Measurements from ENCODE around the gene JOSD1. TPM values are rescaled to one million over a fixed set of nuclear protein-coding genes. Genes with fewer than 3 reads are reported as not detected.

Gene JOSD1
- total and polyA plus RNA-seq, 5 experiments from 2014 or later: 6.7 to 52.6 (median 8.2) TPM

GRCh38 chr22:38709306-38709705 is 8.6 kb upstream of the JOSD1 start:
- Mint-ChIP-seq H3K9me3 (no peaks in the 10 kb centered on the region), H3K4me1 (peaks cover 41 to 83% (median 82%) of the 10 kb centered on the region in 4 donors), H3K4me3 (peak overlapping the region in 8 of 10 donors; percentile 32 to 67 (median 56)), H3K27me3 (no peaks in the 10 kb centered on the region), H3K36me3 (peaks cover 0 to 25% (median 0%) of the 10 kb centered on the region in 3 donors), H3K27ac (peak overlapping the region in 5 of 10 donors; percentile 18 to 64 (median 60))
- DNase-seq (no peak), ATAC-seq (no peak)
- POLR2A ChIA-PET: interaction anchor here (0.5 to 3.1 kb wide), 6 partner anchors 10 to 43 kb away, joined by 3 to 12 read pairs (median 6); partner anchors contain the start of gene TOMM22

GRCh38 chr22:38707984-38708383 is 7.2 kb upstream of the JOSD1 start:
- ATAC-seq (no peak), DNase-seq (no peak)
- H3K27ac Mint-ChIP-seq: peak overlapping the region in 7 of 10 donors; percentile 7 to 88 (median 68)
- H3K27me3 Mint-ChIP-seq: no peaks in the 10 kb centered on the region
- no peaks in the 10 kb centered on the region for H3K9me3 Mint-ChIP-seq
- peaks cover 0 to 25% (median 0%) of the 10 kb centered on the region in 3 donors for H3K36me3 Mint-ChIP-seq
- H3K4me3 Mint-ChIP-seq: peak overlapping the region; percentile 4 to 95 (median 89)
- peaks cover 35 to 76% (median 72%) of the 10 kb centered on the region in 4 donors for H3K4me1 Mint-ChIP-seq
- POLR2A ChIA-PET: interaction anchor here (0.6 to 3.8 kb wide), 8 partner anchors 26 to 58 kb away, joined by 3 to 60 read pairs (median 6); partner anchors contain the start of gene TOMM22

- peak overlapping the region; percentile 85 to 95 (median 90) for H3K4me3 Mint-ChIP-seq
- H3K27ac Mint-ChIP-seq: peak overlapping the region in 8 of 10 donors; percentile 70 to 95 (median 92)
- H3K27me3 Mint-ChIP-seq: no peaks in the 10 kb centered on the region
- peaks cover 0 to 22% (median 0%) of the 10 kb centered on the region in 3 donors for H3K36me3 Mint-ChIP-seq
- DNase-seq: no peak
- H3K9me3 Mint-ChIP-seq: no peaks in the 10 kb centered on the region
- H3K4me1 Mint-ChIP-seq: peaks cover 31 to 71% (median 66%) of the 10 kb centered on the region in 4 donors
- ATAC-seq: no peak
- POLR2A ChIA-PET: interaction anchor here (0.6 to 3.8 kb wide), 8 partner anchors 26 to 59 kb away, joined by 3 to 60 read pairs (median 6); partner anchors contain the start of genes CBY1 and FAM227A
These were observed 6.6 kb upstream of the JOSD1 start for GRCh38 chr22:38707346-38707745.

- POLR2A ChIA-PET: interaction anchor here (0.5 to 3.8 kb wide), 11 partner anchors 8 to 209 kb away, joined by 3 to 60 read pairs (median 10); partner anchors contain the start of genes CBY1, FAM227A, SUN2 and TOMM22
- H3K27ac Mint-ChIP-seq: peak overlapping the region; percentile 68 to 95 (median 92)
- ATAC-seq (no peak), DNase-seq (no peak)
- peak overlapping the region; percentile 85 to 95 (median 90) for H3K4me3 Mint-ChIP-seq
- H3K36me3 Mint-ChIP-seq: peaks cover 0 to 17% (median 0%) of the 10 kb centered on the region in 3 donors
- H3K4me1 Mint-ChIP-seq: peaks cover 27 to 69% (median 62%) of the 10 kb centered on the region in 4 donors
- no peaks in the 10 kb centered on the region for H3K27me3 Mint-ChIP-seq
- H3K9me3 Mint-ChIP-seq: no peaks in the 10 kb centered on the region
These were observed 6.1 kb upstream of the JOSD1 start for GRCh38 chr22:38706901-38707195.

GRCh38 chr22:38706101-38706900 is 5.6 kb upstream of the JOSD1 start:
- ATAC-seq (peak in 1 of 2 donors; percentile 1), DNase-seq (peak in 7 of 10 donors; percentile 14 to 34 (median 29))
- Mint-ChIP-seq H3K27me3 (peaks cover 0 to under 1% (median 0%) of the 10 kb centered on the region in 5 donors), H3K9me3 (peaks cover 0 to under 1% (median 0%) of the 10 kb centered on the region in 9 donors), H3K36me3 (peaks cover 0 to 13% (median 0%) of the 10 kb centered on the region in 3 donors), H3K27ac (peak overlapping the region; percentile 68 to 95 (median 92)), H3K4me3 (peak overlapping the region; percentile 85 to 95 (median 90)), H3K4me1 (peaks cover 28 to 73% (median 64%) of the 10 kb centered on the region in 4 donors)
- POLR2A ChIA-PET: interaction anchor here (0.5 to 3.8 kb wide), 21 partner anchors 9 to 614 kb away, joined by 3 to 60 read pairs (median 6); partner anchors contain the start of genes CBX6, CBY1, FAM227A and SUN2

GRCh38 chr22:38705235-38706100 is 4.7 kb upstream of the JOSD1 start, which contains the start of gene GTPBP1:
Gene GTPBP1, plus strand, starts transcription at chr22:38705944. Its CDS starts 12 bp downstream, at chr22:38705956.
- H3K27me3 Mint-ChIP-seq: peaks cover 0 to 3% (median 0%) of the 10 kb centered on the region in 5 donors
- peaks cover 0 to 1% (median 0%) of the 10 kb centered on the region in 9 donors for H3K9me3 Mint-ChIP-seq
- peaks cover 26 to 66% (median 60%) of the 10 kb centered on the region in 4 donors for H3K4me1 Mint-ChIP-seq
- ATAC-seq (peak; percentile 78 to 79), DNase-seq (peak; percentile 87 to 99 (median 98))
- H3K4me3 Mint-ChIP-seq: peak within 1 kb of the TSS; percentile 85 to 95 (median 90)
- peak within 1 kb of the TSS; percentile 83 to 99 (median 98) for H3K27ac Mint-ChIP-seq
- H3K36me3 Mint-ChIP-seq: peaks cover 0 to 6% (median 0%) of the 10 kb centered on the region in 3 donors
- POLR2A ChIA-PET: interaction anchor here (0.5 to 3.8 kb wide), 21 partner anchors 9 to 614 kb away, joined by 3 to 60 read pairs (median 6); partner anchors contain the start of genes CBX6, CBY1, FAM227A and SUN2

- H3K4me1 Mint-ChIP-seq: peaks cover 29 to 65% (median 59%) of the 10 kb centered on the region in 4 donors
These were observed 4.0 kb upstream of the JOSD1 start for GRCh38 chr22:38704654-38705234.

GRCh38 chr22:38700270-38700788 is 414 bp downstream of the JOSD1 start:
- H3K36me3 Mint-ChIP-seq: peaks cover 0 to 6% (median 3%) of the 10 kb centered on the region in 3 donors
- peak in 3 of 10 donors; percentile 11 to 67 (median 32) for DNase-seq
- peak overlapping the region; percentile 78 to 100 (median 92) for H3K4me3 Mint-ChIP-seq
- peaks cover 0 to 1% (median 0%) of the 10 kb centered on the region in 9 donors for H3K9me3 Mint-ChIP-seq
- H3K27ac Mint-ChIP-seq: peak overlapping the region; percentile 87 to 100 (median 100)
- peaks cover 28 to 72% (median 64%) of the 10 kb centered on the region in 4 donors for H3K4me1 Mint-ChIP-seq
- POLR2A ChIA-PET: interaction anchor here (1.0 to 5.3 kb wide), 5 partner anchors 13 to 304 kb away, joined by 3 to 51 read pairs (median 4); partner anchors contain the start of gene TOMM22
- ATAC-seq: peak; percentile 2 to 19
- peaks cover 0 to 3% (median 0%) of the 10 kb centered on the region in 5 donors for H3K27me3 Mint-ChIP-seq

More at GRCh38 chr22:38704654-38705234, 4.0 kb upstream of the JOSD1 start:
- Mint-ChIP-seq H3K36me3 (peaks cover 0 to 1% (median 0%) of the 10 kb centered on the region in 3 donors), H3K27me3 (peaks cover 0 to 3% (median 0%) of the 10 kb centered on the region in 5 donors), H3K4me3 (peak overlapping the region; percentile 74 to 91 (median 88)), H3K9me3 (peaks cover 0 to 1% (median 0%) of the 10 kb centered on the region in 9 donors), H3K27ac (peak overlapping the region; percentile 80 to 99 (median 98))
- ATAC-seq (no peak), DNase-seq (no peak)
- POLR2A ChIA-PET: interaction anchor here (1.1 to 3.8 kb wide), 11 partner anchors 8 to 60 kb away, joined by 4 to 60 read pairs (median 10); partner anchors contain the start of genes SUN2 and TOMM22

- H3K27ac Mint-ChIP-seq: peak overlapping the region; percentile 87 to 100 (median 100)
- POLR2A ChIA-PET: interaction anchor here (0.6 to 5.3 kb wide), 8 partner anchors 9 to 321 kb away, joined by 3 to 51 read pairs (median 4); partner anchors contain the start of genes APOBEC3D and TOMM22
- peak overlapping the region; percentile 78 to 100 (median 92) for H3K4me3 Mint-ChIP-seq
- H3K4me1 Mint-ChIP-seq: peaks cover 25 to 72% (median 61%) of the 10 kb centered on the region in 4 donors
- ATAC-seq (no peak), DNase-seq (peak in 1 of 10 donors; percentile 29)
- peaks cover 0 to 1% (median 0%) of the 10 kb centered on the region in 9 donors for H3K9me3 Mint-ChIP-seq
- H3K36me3 Mint-ChIP-seq: peaks cover 0 to 10% (median 3%) of the 10 kb centered on the region in 3 donors
- H3K27me3 Mint-ChIP-seq: peaks cover 0 to 3% (median 0%) of the 10 kb centered on the region in 5 donors
These were observed 959 bp downstream of the JOSD1 start for GRCh38 chr22:38699784-38700183.

- H3K27ac Mint-ChIP-seq: peak overlapping the region; percentile 48 to 100 (median 100)
- H3K36me3 Mint-ChIP-seq: peaks cover 0 to 13% (median 3%) of the 10 kb centered on the region in 3 donors
- peaks cover 0 to 1% (median 0%) of the 10 kb centered on the region in 9 donors for H3K9me3 Mint-ChIP-seq
- H3K4me1 Mint-ChIP-seq: peaks cover 25 to 71% (median 59%) of the 10 kb centered on the region in 4 donors
- H3K4me3 Mint-ChIP-seq: peak overlapping the region; percentile 78 to 100 (median 92)
- ATAC-seq (no peak), DNase-seq (peak in 1 of 10 donors; percentile 25)
- POLR2A ChIA-PET: interaction anchor here (0.6 to 5.3 kb wide), 9 partner anchors 8 to 305 kb away, joined by 3 to 51 read pairs (median 4); partner anchors contain the start of genes CBY1 and TOMM22
- peaks cover 0 to 3% (median 0%) of the 10 kb centered on the region in 5 donors for H3K27me3 Mint-ChIP-seq
These were observed 1.6 kb downstream of the JOSD1 start for GRCh38 chr22:38699143-38699542.

Data from naive thymus-derived CD8-positive, alpha-beta T cell (primary cell).